ENCODE measurements around the gene ABI3BP. TPM values are rescaled to one million over a fixed set of nuclear protein-coding genes. Genes with fewer than 3 reads are reported as not detected.

Gene ABI3BP
- polyA plus RNA-seq, 3 donors: not detected

DNA sequence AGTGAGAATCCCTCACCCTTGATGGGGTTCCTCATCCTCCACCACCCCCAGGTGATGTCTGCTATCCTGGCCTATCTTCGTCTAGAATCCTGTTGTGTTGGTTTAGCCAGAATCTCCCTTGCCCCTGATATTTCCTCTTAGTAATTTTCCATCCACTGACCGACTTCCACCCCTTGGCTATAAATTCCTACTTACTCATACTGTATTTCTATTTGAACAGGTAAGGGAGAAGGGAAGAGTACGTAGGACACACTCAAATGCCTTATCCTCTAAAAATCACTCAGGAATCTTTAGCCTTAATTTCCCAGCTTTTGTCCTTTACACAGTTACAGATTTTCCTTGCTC, 284.6 kb downstream of the ABI3BP start:
- Mint-ChIP-seq H3K4me1 (peaks cover 26% of the 10 kb centered on the region), H3K4me3 (peak overlapping the region; percentile 81 to 88)

DNA sequence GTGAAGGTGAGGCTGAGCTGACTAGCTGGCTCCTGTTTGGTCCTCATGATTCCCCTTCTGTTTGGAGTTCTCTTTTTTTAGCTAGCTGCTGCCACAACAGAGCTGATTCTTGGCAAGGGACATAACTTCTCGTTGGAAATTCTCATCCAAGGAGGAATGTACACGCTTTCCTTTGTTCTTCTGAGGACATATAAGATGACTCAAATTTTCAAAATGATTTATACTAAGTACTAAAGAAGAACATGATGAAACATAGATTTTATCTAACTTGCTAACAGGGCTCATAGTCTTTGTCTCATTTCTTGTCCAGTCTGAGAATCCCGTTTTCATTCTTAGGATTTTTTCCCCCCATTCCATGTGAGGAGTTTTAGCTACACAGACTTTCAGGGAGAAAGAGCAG, 286.9 kb downstream of the ABI3BP start:
- Histone ChIP-seq H2AFZ (ENCODE audit: insufficient read depth, low read depth, low read length, poor library complexity, severe bottlenecking) (peak overlapping the region; percentile 9), H3K9me3 (replicated peaks in 1 of 2; ENCODE audit: control insufficient read depth in 1 of 2, insufficient read depth in 1 of 2, low read length in 2 of 2) (no peaks in the 10 kb centered on the region), H3K9ac (ENCODE audit: insufficient read depth, low read length, poor library complexity, severe bottlenecking) (no peak overlapping the region), H3K27ac (ENCODE audit: low read depth in 1 of 2, low read length in 2 of 2) (no peak overlapping the region), H3K4me1 (ENCODE audit: control insufficient read depth in 1 of 2, insufficient read depth in 2 of 2, low read length in 2 of 2) (peaks cover 17 to 18% of the 10 kb centered on the region in 2 donors), H4K20me1 (ENCODE audit: insufficient read depth, low read length) (peaks cover 11% of the 10 kb centered on the region), H3K79me2 (ENCODE audit: insufficient read depth, low read length) (peaks cover 16% of the 10 kb centered on the region), H3K4me2 (replicated peaks; ENCODE audit: extremely low read depth, low read length, poor library complexity, severe bottlenecking) (no peak overlapping the region), H3K36me3 (replicated peaks in 1 of 2; ENCODE audit: control insufficient read depth in 1 of 2, insufficient read depth in 2 of 2, low read length in 2 of 2) (no peaks in the 10 kb centered on the region), H3K4me3 (replicated peaks in 1 of 3; ENCODE audit: low read depth in 2 of 3, low read length in 3 of 3) (no peak overlapping the region), H3K27me3 (ENCODE audit: control insufficient read depth in 2 of 2, insufficient read depth in 2 of 2, low read length in 2 of 2) (peaks cover 0 to 6% of the 10 kb centered on the region in 2 donors)
- Mint-ChIP-seq H3K27me3 (ENCODE audit: low read depth in 3 of 3) (peaks cover 0 to 4% (median 2%) of the 10 kb centered on the region in 3 donors), H3K36me3 (peaks cover 2 to 12% of the 10 kb centered on the region in 2 donors), H3K4me1 (peaks cover 17% of the 10 kb centered on the region), H3K4me3 (no peak overlapping the region), H3K27ac (no peak overlapping the region), H3K9me3 (peaks cover 0 to 7% (median 5%) of the 10 kb centered on the region in 7 donors)
- no peak for DNase-seq
- TF ChIP-seq, protein P1, sequence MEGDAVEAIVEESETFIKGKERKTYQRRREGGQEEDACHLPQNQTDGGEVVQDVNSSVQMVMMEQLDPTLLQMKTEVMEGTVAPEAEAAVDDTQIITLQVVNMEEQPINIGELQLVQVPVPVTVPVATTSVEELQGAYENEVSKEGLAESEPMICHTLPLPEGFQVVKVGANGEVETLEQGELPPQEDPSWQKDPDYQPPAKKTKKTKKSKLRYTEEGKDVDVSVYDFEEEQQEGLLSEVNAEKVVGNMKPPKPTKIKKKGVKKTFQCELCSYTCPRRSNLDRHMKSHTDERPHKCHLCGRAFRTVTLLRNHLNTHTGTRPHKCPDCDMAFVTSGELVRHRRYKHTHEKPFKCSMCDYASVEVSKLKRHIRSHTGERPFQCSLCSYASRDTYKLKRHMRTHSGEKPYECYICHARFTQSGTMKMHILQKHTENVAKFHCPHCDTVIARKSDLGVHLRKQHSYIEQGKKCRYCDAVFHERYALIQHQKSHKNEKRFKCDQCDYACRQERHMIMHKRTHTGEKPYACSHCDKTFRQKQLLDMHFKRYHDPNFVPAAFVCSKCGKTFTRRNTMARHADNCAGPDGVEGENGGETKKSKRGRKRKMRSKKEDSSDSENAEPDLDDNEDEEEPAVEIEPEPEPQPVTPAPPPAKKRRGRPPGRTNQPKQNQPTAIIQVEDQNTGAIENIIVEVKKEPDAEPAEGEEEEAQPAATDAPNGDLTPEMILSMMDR (IDR thresholded peaks at IDR 0.05): no peak
- intact Hi-C loops (cut with micrococcal nuclease): loop anchor here in 1 of 2 donors (10.0 kb wide), 1 partner anchor 892 kb away; the partner anchor contains the start of gene CMSS1
- WGBS (ENCODE audit: insufficient coverage): no CpG with 5 or more reads among the region's 3 CpGs

More for the DNA sequence above, 284.6 kb downstream of the ABI3BP start:
- H2AFZ ChIP-seq (ENCODE audit: insufficient read depth, low read depth, low read length, poor library complexity, severe bottlenecking): peak overlapping the region; percentile 73
- no peaks in the 10 kb centered on the region for H3K9me3 ChIP-seq (replicated peaks in 1 of 2; ENCODE audit: control insufficient read depth in 1 of 2, insufficient read depth in 1 of 2, low read length in 2 of 2)
- H3K4me3 ChIP-seq (replicated peaks in 1 of 3; ENCODE audit: low read depth in 2 of 3, low read length in 3 of 3): peak overlapping the region; percentile 44 to 83 (median 65)
- peak overlapping the region; percentile 63 for H3K4me2 ChIP-seq (replicated peaks; ENCODE audit: extremely low read depth, low read length, poor library complexity, severe bottlenecking)
- TF ChIP-seq, protein P1 (IDR thresholded peaks at IDR 0.05): no peak
- Mint-ChIP-seq H3K9me3 (peaks cover 0 to 7% (median 5%) of the 10 kb centered on the region in 7 donors), H3K36me3 (peaks cover 6 to 15% of the 10 kb centered on the region in 2 donors), H3K27ac (peak overlapping the region; percentile 88 to 95 (median 90)), H3K27me3 (ENCODE audit: low read depth in 3 of 3) (peaks cover 0 to 4% (median 2%) of the 10 kb centered on the region in 3 donors)
- H3K4me1 ChIP-seq (ENCODE audit: control insufficient read depth in 1 of 2, insufficient read depth in 2 of 2, low read length in 2 of 2): peaks cover 17 to 18% of the 10 kb centered on the region in 2 donors
- H3K9ac ChIP-seq (ENCODE audit: insufficient read depth, low read length, poor library complexity, severe bottlenecking): peak overlapping the region; percentile 78
- H3K36me3 ChIP-seq (replicated peaks in 1 of 2; ENCODE audit: control insufficient read depth in 1 of 2, insufficient read depth in 2 of 2, low read length in 2 of 2): peaks cover 0 to 3% of the 10 kb centered on the region in 2 donors
- intact Hi-C loops (cut with micrococcal nuclease): loop anchor here in 1 of 2 donors (10.0 kb wide), 1 partner anchor 894 kb away; the partner anchor contains the start of gene CMSS1
- H3K27ac ChIP-seq (ENCODE audit: low read depth in 1 of 2, low read length in 2 of 2): peak overlapping the region in 1 of 2 donors; percentile 86
- peaks cover 38% of the 10 kb centered on the region for H3K79me2 ChIP-seq (ENCODE audit: insufficient read depth, low read length)
- H4K20me1 ChIP-seq (ENCODE audit: insufficient read depth, low read length): peaks cover 32% of the 10 kb centered on the region
- no CpG with 5 or more reads among the region's 3 CpGs for WGBS (ENCODE audit: insufficient coverage)
- no peak for DNase-seq
- peaks cover 0 to 6% of the 10 kb centered on the region in 2 donors for H3K27me3 ChIP-seq (ENCODE audit: control insufficient read depth in 2 of 2, insufficient read depth in 2 of 2, low read length in 2 of 2)

All from CD14-positive monocyte (primary cell).